Measurements from ENCODE around the gene CACNB2. TPM values are rescaled to one million over a fixed set of nuclear protein-coding genes. Genes with fewer than 3 reads are reported as not detected.

Gene CACNB2
- total RNA-seq, 4 donors from 2014 or later, result 0.13 to 1.5 (median 0.18) TPM; not detected in 1

DNA sequence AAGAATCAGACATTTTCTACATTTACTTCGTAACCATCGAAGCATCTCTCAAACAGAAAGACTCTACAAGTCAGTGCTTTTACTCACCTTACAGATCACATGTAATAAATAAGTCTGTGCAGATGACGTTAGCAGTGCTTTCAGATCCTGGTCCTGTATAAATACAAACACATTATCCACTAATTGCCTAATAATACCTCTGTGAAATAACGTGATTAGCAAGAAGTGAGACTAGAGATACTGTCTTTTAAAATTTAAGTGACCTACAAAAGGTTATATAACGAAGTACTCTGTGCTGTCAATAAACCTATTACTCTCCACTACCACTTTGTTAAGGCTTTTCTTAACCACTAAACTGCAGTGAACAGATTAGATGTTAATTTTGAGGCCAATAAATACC, 264.3 kb downstream of the CACNB2 start:
- H3K4me3 ChIP-seq, result no peak overlapping the region

DNA sequence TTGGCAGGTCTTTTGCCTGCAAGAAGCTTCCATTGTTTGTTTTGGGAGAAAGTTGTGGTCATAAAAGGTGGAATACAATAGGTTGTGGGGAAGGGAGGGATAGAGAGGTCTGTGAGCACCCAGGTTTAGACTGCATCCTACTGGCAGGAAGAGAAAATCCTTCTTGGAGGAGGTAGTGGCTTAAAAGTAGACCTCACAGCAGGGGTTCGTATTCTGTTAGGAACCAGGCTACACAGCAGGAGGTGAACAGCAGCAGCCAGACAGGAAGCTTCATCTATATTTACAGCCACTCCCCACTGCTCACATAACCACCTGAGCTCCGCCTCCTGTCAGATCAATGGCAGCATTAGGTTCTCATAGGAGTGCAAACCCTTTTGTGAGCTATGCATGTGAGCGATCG, 265.9 kb downstream of the CACNB2 start:
- ATAC-seq (no peak), DNase-seq (no peak)
- H3K27me3 ChIP-seq, result peaks cover 0 to 4% (median 0%) of the 10 kb centered on the region in 3 donors
- H3K36me3 ChIP-seq, result no peaks in the 10 kb centered on the region
- H3K9me3 ChIP-seq, result no peaks in the 10 kb centered on the region
- no peak for TF ChIP-seq POLR2A (IDR thresholded peaks at IDR 0.05)
- intact Hi-C loops (cut with DNase I; ENCODE audit: low total_unique reads), result no loop called here
- in situ Hi-C loops (cut with MboI; ENCODE audit: low sequenced_read_pairs in 4 of 4), result no loop called here
- H3K27ac ChIP-seq, result no peak overlapping the region
- H3K4me3 ChIP-seq, result no peak overlapping the region
- no peaks in the 10 kb centered on the region for H3K4me1 ChIP-seq

More for the DNA sequence above, 264.3 kb downstream of the CACNB2 start:
- intact Hi-C loops (cut with DNase I; ENCODE audit: low total_unique reads), result no loop called here
- Histone ChIP-seq H3K36me3 (no peaks in the 10 kb centered on the region), H3K9me3 (no peaks in the 10 kb centered on the region), H3K27me3 (peaks cover 0 to 4% (median 0%) of the 10 kb centered on the region in 3 donors), H3K4me1 (peaks cover 0 to 3% of the 10 kb centered on the region in 2 donors), H3K27ac (no peak overlapping the region)
- no peak for ATAC-seq
- in situ Hi-C loops (cut with MboI; ENCODE audit: low sequenced_read_pairs in 4 of 4), result no loop called here
- no peak for DNase-seq
- no peak for TF ChIP-seq POLR2A (IDR thresholded peaks at IDR 0.05)
- TF ChIP-seq, protein P1, sequence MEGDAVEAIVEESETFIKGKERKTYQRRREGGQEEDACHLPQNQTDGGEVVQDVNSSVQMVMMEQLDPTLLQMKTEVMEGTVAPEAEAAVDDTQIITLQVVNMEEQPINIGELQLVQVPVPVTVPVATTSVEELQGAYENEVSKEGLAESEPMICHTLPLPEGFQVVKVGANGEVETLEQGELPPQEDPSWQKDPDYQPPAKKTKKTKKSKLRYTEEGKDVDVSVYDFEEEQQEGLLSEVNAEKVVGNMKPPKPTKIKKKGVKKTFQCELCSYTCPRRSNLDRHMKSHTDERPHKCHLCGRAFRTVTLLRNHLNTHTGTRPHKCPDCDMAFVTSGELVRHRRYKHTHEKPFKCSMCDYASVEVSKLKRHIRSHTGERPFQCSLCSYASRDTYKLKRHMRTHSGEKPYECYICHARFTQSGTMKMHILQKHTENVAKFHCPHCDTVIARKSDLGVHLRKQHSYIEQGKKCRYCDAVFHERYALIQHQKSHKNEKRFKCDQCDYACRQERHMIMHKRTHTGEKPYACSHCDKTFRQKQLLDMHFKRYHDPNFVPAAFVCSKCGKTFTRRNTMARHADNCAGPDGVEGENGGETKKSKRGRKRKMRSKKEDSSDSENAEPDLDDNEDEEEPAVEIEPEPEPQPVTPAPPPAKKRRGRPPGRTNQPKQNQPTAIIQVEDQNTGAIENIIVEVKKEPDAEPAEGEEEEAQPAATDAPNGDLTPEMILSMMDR (IDR thresholded peaks at IDR 0.05 in 4 of 5, conservative IDR thresholded peaks at IDR 0.05 in 1 of 5), result no peak

DNA sequence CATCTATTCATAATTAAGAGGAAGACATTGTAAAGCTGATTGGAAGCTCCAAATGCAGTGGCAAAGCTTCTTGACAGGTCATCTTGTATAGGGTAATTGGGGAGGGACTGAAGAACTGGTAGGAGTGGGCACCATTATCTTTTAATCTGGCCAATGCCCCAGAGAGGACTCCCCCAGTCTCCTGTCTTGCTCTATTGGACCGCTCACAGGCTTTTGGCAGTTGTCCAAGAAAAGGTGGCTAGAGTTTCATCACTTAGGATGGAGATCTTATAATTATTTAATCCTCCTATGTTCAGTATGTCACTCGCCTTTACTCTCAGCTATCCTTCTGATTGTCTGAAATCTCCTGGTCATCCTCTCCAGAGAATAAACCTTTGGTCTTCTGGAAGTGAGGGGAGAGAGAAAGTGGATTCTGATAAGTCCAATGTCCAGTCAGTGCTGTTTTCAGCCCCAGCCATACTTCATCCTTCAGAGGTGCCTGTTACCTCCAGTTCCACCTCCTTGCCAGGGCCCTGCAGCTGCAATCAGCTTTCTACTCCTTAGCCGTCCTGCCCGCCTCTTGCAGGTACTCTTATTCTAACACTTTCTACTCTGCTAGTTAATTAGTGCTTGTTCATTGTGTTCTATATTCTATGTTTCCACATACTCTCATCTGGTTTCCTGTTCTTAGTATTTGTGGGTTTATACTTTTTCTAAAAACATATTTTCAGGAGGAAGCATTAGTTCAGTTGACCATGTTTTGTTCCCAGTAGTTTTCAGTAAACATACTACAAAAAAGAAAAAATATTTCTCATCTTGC, 269.6 kb downstream of the CACNB2 start:
- no peaks in the 10 kb centered on the region for H3K36me3 ChIP-seq
- no peak for ATAC-seq
- no peak overlapping the region for H3K4me3 ChIP-seq
- H3K27me3 ChIP-seq, result no peaks in the 10 kb centered on the region
- H3K9me3 ChIP-seq, result no peaks in the 10 kb centered on the region
- in situ Hi-C loops (cut with MboI; ENCODE audit: low sequenced_read_pairs in 4 of 4) (no loop called here), intact Hi-C loops (cut with DNase I; ENCODE audit: low total_unique reads) (no loop called here)
- TF ChIP-seq POLR2A (IDR thresholded peaks at IDR 0.05), result no peak
- TF ChIP-seq, protein P1 (IDR thresholded peaks at IDR 0.05 in 4 of 5, conservative IDR thresholded peaks at IDR 0.05 in 1 of 5), result no peak
- H3K4me1 ChIP-seq, result no peaks in the 10 kb centered on the region
- no peak for DNase-seq
- no peak overlapping the region for H3K27ac ChIP-seq

DNA sequence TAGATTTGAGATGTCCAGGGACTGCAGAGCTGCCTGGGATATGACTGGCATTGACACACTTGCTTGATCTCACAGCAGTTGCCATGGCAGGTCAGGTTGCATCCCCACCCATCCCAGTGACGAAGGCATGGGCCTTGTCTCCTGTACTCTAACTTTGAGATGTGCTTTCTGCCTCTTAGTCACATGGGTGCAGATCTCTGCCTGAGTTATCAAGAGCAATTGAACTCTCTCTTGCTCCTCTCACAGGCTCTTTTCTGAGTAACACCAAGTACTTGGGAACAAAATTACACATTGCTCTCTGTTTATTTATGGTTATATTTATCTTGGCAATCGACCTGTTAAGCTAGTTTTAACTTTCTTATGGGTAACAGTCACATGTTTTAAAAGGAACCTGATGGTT, 273.8 kb downstream of the CACNB2 start:
- DNase-seq, result no peak
- Histone ChIP-seq H3K4me1 (no peaks in the 10 kb centered on the region), H3K27me3 (no peaks in the 10 kb centered on the region), H3K9me3 (no peaks in the 10 kb centered on the region), H3K4me3 (no peak overlapping the region), H3K27ac (no peak overlapping the region), H3K36me3 (no peaks in the 10 kb centered on the region)
- TF ChIP-seq, protein P1 (IDR thresholded peaks at IDR 0.05 in 4 of 5, conservative IDR thresholded peaks at IDR 0.05 in 1 of 5), result no peak
- no peak for ATAC-seq
- intact Hi-C loops (cut with DNase I; ENCODE audit: low total_unique reads) (no loop called here), in situ Hi-C loops (cut with MboI; ENCODE audit: low sequenced_read_pairs in 4 of 4) (no loop called here)

DNA sequence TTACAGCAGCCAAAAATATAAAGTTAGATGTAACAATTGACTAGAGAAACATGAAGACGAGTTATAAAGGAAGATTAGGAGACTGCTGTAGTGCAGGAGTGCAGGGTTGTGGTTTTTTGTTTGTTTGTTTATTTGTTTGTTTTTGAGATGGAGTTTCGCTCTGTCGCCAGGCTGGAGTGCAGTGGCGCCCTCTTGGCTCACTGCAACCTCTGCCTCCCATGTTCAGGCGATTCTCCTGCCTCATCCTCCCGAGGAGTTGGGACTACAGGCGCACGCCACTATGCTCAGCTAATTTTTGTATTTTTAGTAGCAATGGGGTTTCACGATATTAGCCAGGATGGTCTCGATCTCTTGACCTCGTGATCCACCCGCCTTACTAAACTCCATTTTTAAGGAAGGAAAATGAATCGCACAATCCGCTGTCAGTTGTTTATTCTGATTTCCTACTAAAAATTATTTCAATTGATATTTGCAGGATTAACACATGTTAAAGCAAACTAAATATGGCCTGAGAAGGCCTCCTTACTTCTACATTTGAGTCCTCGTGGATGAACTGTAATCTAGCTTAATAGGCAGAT, 277.8 kb downstream of the CACNB2 start:
- TF ChIP-seq POLR2A (IDR thresholded peaks at IDR 0.05), result no peak
- TF ChIP-seq, protein P1 (IDR thresholded peaks at IDR 0.05 in 4 of 5, conservative IDR thresholded peaks at IDR 0.05 in 1 of 5), result no peak
- no peaks in the 10 kb centered on the region for H3K27me3 ChIP-seq
- no peak overlapping the region for H3K4me3 ChIP-seq
- no peak overlapping the region for H3K27ac ChIP-seq
- no peaks in the 10 kb centered on the region for H3K4me1 ChIP-seq
- intact Hi-C loops (cut with DNase I; ENCODE audit: low total_unique reads) (no loop called here), in situ Hi-C loops (cut with MboI; ENCODE audit: low sequenced_read_pairs in 4 of 4) (no loop called here)
- no peak for DNase-seq
- ATAC-seq, result no peak
- H3K9me3 ChIP-seq, result no peaks in the 10 kb centered on the region
- no peaks in the 10 kb centered on the region for H3K36me3 ChIP-seq

Data from gastrocnemius medialis (tissue), 4 donors.